ENCODE measurements around the gene MCTP1.

DNA sequence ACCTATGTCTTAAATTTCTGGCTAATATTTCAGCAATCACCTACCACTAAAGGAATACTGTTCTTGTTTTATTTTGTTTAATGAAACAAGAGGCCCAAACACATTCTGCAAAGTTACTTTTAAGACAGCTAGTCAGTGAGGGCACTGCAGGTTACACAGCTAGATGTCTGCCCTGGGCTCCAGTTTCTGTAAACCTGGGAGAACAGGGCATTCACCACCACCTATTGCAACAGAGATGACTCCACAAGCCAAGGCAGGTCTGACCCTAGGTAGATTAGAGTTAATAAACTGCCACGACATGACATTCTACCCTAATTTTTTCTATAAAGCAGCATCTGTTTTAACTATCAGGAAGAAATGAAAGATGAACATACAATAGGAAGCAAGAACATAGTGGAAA lies 575.6 kb downstream of the MCTP1 start:
- TF ChIP-seq CTCF (optimal IDR thresholded peaks at IDR 0.05 in 1 of 3, IDR thresholded peaks at IDR 0.05 in 1 of 3, conservative IDR thresholded peaks at IDR 0.05 in 1 of 3; ENCODE audit: extremely low read depth in 1 of 3, insufficient read depth in 2 of 3, low read length in 3 of 3) (no peak), EZH2 (IDR thresholded peaks at IDR 0.05; ENCODE audit: low read length) (no peak)
